ENCODE data around the gene TMEM179B.
"Not testable (repeated sequence)": the region's sequence is repeated elsewhere in the genome, so short reads cannot be mapped to it uniquely, and the experiment has no call there.

Gene TMEM179B

DNA sequence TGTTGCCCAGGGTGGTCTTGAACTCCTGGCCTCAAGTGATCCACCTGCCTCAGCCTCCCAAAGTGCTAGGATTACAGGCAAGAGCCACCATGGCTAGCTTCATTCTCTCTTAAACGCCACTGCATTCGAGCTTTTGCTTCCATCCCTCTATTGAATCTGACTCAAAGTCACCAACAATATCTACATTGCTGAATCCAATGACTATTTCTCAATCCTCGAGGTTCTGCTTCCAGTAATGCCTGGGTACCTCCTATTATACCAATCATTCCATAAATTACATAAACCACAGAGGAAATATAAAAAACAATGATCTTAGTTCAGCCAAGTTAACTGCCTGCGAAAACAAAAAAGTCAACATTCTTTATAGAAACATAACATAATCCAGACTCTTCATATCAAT, 29.9 kb downstream of the TMEM179B start:
- ChIA-PET CTCF (interaction anchor here (0.9 to 2.9 kb wide), 7 partner anchors 9 to 44 kb away, joined by 3 to 12 read pairs (median 5); partner anchors contain the start of gene TMEM179B), POLR2A (interaction anchor here (0.5 to 1.6 kb wide), 6 partner anchors 13 to 63 kb away, joined by 3 to 9 read pairs (median 4); partner anchors contain the start of gene ZBTB3)
- TF ChIP-seq, protein P1, sequence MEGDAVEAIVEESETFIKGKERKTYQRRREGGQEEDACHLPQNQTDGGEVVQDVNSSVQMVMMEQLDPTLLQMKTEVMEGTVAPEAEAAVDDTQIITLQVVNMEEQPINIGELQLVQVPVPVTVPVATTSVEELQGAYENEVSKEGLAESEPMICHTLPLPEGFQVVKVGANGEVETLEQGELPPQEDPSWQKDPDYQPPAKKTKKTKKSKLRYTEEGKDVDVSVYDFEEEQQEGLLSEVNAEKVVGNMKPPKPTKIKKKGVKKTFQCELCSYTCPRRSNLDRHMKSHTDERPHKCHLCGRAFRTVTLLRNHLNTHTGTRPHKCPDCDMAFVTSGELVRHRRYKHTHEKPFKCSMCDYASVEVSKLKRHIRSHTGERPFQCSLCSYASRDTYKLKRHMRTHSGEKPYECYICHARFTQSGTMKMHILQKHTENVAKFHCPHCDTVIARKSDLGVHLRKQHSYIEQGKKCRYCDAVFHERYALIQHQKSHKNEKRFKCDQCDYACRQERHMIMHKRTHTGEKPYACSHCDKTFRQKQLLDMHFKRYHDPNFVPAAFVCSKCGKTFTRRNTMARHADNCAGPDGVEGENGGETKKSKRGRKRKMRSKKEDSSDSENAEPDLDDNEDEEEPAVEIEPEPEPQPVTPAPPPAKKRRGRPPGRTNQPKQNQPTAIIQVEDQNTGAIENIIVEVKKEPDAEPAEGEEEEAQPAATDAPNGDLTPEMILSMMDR (IDR thresholded peaks at IDR 0.05; ENCODE audit: control extremely low read depth, extremely low read depth, low read depth, missing control alignments): no peak
- DNase-seq (ENCODE audit: extremely low spot score): no peak

DNA sequence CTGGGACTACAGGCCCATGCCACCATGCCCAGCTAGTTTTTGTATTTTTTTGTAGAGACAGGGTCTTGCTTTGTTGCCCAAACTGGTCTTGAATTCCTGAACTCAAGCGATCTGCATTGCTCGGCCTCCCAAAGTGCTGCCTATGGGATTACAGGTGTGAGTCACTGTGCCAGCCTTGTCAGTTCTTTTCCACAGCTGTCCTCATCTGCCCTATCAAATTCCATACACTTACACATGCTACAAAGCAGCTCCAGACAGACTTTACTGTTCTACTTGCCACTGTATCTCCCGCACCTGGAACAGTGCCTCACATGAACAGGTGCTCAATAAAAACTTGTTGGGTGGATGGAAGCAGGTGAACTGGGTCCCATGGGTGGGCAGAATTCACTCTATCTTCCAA, 36.5 kb downstream of the TMEM179B start:
- DNase-seq (ENCODE audit: extremely low spot score): no peak
- TF ChIP-seq, protein P1 (IDR thresholded peaks at IDR 0.05; ENCODE audit: control extremely low read depth, extremely low read depth, low read depth, missing control alignments): no peak
- ChIA-PET CTCF (interaction anchor here (1.1 to 1.2 kb wide), 2 partner anchors 9 to 17 kb away, joined by 3 to 5 read pairs; partner anchors contain the start of gene TEX54), POLR2A (interaction anchor here (0.6 to 1.9 kb wide), 7 partner anchors 11 to 159 kb away, joined by 3 to 9 read pairs (median 4); partner anchors contain the start of genes C11orf98 and CSKMT)

DNA sequence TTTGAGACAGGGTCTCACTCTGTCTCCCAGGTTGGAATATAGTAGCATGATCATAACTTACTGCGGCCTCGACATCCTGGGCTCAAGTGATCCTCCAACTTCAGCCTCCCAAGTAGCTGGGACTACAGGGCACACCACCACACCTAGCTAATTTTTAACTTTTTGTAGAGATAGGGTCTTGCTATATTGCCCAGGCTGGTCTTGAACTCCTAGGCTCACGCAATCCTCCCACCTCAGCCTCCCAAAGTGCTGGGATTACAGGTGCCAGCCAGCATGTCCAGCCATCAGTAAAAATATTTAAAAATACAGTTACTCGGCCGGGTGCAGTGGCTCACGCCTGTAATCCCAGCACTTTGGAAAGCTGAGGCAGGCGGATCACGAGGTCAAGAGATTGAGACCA, 40.9 kb downstream of the TMEM179B start:
- DNase-seq (ENCODE audit: extremely low spot score): not testable (repeated sequence)
- CTCF ChIA-PET: interaction anchor here (0.8 to 1.6 kb wide), 6 partner anchors 12 to 42 kb away, joined by 3 to 10 read pairs (median 6); partner anchors contain the start of gene TMEM179B
- POLR2A ChIA-PET: interaction anchor here (1.1 to 2.4 kb wide), 6 partner anchors 12 to 28 kb away, joined by 3 to 14 read pairs (median 6); partner anchors contain the start of gene NXF1

DNA sequence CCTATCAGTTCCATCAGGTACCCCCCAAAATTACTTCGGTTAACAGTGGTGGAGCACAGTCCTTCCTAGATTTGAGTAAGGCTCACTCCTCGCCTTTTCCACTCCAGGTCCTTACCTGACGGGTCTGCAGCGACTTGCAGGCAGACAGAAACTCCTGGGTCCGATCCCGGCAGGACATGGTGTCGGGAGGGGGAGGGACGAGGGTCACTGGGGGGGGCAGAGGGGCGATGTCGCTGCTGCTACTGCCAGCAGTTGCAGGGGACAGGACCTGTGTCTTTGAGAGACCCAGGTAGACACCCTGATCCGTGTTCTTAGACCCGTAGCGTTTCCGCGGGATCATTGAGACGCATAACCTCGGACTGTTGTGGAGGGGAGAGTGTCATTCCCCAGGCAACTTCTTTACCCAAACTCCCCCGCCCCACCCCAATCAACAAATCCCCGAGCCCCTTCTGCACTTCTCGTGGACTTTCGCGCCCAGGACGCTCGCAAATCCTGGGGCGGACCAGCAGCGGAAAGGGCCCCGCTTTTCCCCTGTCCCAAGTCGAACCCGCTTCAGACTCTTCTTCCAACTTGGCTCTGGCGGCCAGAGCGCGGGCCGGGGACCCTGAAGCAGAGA, 43.8 kb downstream of the TMEM179B start:
- TF ChIP-seq, protein P1 (IDR thresholded peaks at IDR 0.05; ENCODE audit: control extremely low read depth, extremely low read depth, low read depth, missing control alignments): no peak
- ChIA-PET POLR2A (interaction anchor here (0.7 to 2.4 kb wide), 8 partner anchors 10 to 166 kb away, joined by 4 to 67 read pairs (median 9); partner anchors contain the start of genes C11orf98, CSKMT, NXF1 and TMEM179B), CTCF (interaction anchor here (1.0 to 1.7 kb wide), 2 partner anchors 15 to 44 kb away, joined by 6 read pairs; partner anchors contain the start of gene TMEM179B)
- peak; percentile 53 for DNase-seq (ENCODE audit: extremely low spot score)

DNA sequence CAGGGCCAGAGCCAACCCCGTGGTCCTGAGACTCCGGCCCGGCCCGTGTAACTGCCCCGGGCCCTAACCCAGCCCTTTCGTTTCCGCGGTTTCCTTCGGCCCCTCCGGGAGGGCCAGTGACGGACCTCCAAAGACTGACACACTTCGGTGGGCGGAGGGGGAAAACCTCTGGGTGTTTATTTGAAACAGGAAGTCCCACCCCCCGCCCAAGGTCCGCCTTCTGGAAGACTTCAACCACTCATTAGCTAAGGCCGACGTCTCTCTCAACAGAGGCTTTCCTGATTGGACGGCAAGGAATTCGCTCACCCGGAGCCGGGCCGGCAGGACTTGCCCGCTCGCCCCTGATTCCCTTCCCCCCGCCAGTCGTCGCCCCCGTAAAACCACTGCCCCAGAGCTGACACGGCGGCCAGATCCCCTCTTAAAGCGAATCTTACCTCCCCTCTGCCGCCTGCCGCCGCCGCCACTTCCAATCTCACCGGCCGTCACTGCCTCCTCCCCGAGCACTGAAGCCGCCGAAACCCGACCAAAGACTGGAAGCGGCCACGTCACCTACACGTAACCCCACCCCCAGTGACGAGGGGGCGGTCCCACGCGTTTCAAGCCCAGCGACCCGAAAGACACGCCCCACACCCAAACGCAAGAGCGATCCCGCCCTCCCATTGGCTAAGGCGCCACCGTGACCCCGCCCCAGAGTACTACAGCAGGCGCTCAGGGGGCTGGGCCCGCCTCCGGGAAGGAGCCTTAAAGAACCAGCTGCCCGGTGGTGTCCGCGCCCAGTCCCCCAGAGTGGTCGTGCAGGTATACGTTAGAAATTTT, 44.5 kb downstream of the TMEM179B start, which contains the start of gene STX5:
Gene STX5, minus strand, starts transcription at position 532 of the 816 bp plus-strand sequence. CDS start 808 bp downstream, outside the sequence.
- DNase-seq (ENCODE audit: extremely low spot score): peak; percentile 98
- TF ChIP-seq, protein P1 (IDR thresholded peaks at IDR 0.05; ENCODE audit: control extremely low read depth, extremely low read depth, low read depth, missing control alignments): no peak
- ChIA-PET CTCF (interaction anchor here (0.7 to 2.0 kb wide), 6 partner anchors 7 to 46 kb away, joined by 3 to 8 read pairs (median 4); partner anchors contain the start of gene NXF1), POLR2A (interaction anchor here (0.6 to 2.4 kb wide), 23 partner anchors 9 to 1373 kb away, joined by 3 to 67 read pairs (median 6); partner anchors contain the start of genes C11orf98, CSKMT, NXF1 and POLR2G)

DNA sequence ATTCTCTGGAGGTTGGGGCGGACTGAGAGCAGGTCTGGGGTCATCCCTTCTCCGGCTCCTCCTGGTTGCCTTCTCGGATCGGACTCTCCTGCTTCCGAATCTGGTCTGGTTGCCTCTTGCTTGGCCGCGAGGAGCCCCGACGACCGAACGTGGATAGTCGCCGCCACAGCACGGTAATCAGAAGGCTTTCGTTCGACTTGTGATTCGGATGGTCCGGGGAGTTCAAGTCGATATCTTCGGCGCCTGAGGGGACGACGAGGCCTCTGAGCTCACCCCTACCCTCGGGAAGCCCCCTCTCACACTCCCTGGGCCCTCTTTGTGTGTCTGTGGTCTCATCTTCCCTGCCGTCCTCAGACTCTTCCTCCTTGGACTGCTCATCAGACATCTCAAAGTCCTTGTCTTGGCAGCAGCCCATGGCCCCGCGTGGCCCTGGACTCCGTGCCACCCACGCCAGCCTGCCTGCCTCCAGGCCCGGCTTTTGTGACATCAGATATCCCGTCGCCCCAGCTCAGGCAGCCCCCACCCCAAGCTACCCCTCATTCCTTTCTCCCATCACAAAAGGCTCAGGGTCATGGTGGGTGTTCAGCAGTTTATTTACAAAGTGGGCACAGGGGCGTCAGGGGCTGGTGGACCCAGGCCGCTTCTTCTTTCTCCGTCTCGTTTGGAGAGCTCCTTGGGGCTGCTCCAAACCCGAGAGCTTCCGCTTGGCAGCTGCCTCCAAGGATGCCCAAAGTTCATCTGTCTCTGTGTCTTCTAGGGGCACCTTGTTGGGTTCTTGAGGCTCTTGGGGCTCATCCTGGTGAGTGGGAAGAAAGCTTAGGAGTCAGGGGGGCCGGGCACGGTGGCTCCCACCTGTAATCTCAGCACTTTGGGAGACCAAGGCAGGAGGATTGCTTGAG, 45.4 kb downstream of the TMEM179B start, which contains the start of gene TEX54:
Gene TEX54, minus strand, starts transcription at position 506 of the 899 bp plus-strand sequence.
- no peak for DNase-seq (ENCODE audit: extremely low spot score)
- TF ChIP-seq, protein P1 (IDR thresholded peaks at IDR 0.05; ENCODE audit: control extremely low read depth, extremely low read depth, low read depth, missing control alignments): no peak
- ChIA-PET POLR2A (interaction anchor here (0.6 to 2.4 kb wide), 16 partner anchors 8 to 1372 kb away, joined by 3 to 67 read pairs (median 8); partner anchors contain the start of genes NXF1, POLR2G, TMEM179B and ZBTB3), CTCF (interaction anchor here (0.7 to 2.0 kb wide), 6 partner anchors 8 to 46 kb away, joined by 3 to 8 read pairs (median 4); partner anchors contain the start of gene NXF1)
